ENCODE data around the gene PTOV1.

Gene PTOV1

DNA sequence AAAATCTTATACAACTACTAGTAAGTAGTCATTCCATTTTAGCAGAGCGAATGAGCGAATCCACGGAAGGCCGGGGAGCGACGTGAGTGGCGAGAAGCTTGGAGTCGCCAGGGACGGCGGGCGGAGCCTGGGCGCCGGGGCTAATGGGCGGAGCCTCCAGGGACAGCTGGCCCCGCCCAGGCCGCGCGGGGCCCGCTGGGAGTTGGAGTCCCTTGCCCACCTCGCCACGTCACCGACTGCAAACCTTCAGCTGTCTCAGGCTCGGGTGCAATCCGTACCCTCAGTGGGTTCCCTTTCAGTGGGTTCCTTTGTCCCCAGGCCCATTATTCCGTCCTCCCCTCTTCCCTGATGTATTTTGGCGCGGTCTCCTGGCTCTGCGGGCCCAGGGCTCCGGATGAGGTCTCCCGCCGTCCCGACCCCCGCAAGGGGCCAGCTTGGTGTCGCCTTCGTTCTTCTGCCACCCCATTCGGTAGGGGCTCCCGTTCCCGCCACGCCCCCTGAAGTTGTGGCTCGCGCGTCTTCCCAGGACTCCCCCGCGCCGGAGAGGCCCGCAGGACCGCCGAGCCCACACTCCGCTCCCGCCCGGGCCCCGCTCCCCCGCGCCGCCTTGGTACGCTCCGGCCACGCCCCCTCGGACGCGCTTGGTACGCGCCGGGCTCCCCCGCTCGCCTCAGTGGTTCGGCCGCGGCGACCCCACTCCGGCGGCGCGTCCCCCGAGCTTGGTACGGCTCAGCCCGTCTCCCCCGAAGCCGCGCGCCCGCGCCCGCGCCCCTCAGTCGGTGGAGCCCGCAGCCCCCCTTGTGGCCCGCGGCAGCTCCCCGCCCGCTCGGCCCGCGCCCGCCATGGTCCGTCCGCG, at the start of gene PTOV1:
Gene PTOV1 (plus strand): TSS at position 673 of the 856 bp plus-strand sequence.
- peak; percentile 88 to 90 for DNase-seq

DNA sequence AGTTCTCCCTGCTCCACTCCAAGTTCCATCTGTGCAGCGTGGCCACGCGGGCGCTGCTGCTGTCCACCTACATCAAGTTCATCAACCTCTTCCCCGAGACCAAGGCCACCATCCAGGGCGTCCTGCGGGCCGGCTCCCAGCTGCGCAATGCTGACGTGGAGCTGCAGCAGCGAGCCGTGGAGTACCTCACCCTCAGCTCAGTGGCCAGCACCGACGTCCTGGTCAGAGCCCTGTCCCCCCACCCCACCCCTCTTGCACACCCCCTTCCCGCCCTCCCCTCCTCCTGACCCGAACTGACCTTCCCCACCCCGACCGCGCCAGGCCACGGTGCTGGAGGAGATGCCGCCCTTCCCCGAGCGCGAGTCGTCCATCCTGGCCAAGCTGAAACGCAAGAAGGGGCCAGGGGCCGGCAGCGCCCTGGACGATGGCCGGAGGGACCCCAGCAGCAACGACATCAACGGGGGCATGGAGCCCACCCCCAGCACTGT, 49.5 kb upstream of the PTOV1 start:
- no peak for DNase-seq

DNA sequence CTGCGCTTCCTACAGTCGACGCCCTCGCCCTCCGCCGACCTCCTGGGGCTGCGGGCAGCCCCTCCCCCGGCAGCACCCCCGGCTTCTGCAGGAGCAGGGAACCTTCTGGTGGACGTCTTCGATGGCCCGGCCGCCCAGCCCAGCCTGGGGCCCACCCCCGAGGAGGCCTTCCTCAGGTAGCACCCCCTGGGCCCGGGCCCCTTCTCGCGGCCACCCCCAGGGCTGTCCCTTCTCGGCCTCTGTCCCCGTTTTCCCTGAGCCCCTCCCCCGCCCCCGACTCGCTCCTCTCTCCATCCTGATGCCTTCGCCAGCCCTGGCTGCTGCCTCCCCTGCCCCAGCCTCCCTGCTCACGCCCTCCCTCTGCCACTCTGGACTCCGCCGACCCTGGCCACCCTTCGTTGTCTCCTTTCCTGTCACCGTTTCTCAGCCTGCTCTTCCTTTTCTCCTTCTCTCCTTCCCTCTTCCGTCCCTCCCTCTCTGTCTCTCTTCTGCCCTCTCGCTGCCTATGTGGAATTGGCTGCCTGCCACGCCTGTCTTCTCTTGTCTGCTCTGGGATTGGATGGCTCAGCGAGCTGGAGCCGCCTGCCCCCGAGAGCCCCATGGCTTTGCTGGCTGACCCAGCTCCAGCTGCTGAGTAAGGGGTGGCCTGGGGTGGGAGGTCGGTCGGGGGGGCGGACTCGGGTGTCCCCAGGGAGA, 48.8 kb upstream of the PTOV1 start:
- peak; percentile 60 to 82 for DNase-seq

DNA sequence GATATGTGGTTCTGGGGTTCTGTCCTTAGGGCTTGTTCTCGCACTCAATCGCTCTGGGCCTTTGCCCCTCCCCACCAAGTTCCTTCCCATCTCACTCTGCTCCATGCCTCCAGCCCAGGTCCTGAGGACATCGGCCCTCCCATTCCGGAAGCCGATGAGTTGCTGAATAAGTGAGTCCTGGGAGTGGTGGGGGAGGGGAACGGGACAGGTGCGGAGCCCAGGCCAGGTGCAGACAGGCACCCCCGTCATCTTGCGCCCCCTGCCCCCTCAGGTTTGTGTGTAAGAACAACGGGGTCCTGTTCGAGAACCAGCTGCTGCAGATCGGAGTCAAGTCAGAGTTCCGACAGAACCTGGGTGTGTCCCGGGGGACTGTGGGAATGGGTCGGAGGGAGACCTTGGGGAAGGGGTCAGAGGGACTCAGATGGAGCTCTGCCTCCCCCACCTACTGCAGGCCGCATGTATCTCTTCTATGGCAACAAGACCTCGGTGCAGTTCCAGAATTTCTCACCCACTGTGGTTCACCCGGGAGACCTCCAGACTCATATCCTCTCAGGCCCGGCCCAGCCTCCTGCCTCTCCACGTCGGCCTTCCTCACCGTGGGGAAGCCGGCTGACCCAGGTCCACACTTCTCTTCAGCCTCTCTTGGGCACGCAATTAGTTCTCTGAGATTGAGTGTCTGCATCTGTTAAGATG, 48.0 kb upstream of the PTOV1 start:
- DNase-seq = peak in 1 of 2 experiments; percentile 10

GRCh38 chr19:49803529-49803856, 47.5 kb upstream of the PTOV1 start:
- DNase-seq = no peak

GRCh38 chr19:49805822-49806619, 44.9 kb upstream of the PTOV1 start:
- DNase-seq = no peak

DNA sequence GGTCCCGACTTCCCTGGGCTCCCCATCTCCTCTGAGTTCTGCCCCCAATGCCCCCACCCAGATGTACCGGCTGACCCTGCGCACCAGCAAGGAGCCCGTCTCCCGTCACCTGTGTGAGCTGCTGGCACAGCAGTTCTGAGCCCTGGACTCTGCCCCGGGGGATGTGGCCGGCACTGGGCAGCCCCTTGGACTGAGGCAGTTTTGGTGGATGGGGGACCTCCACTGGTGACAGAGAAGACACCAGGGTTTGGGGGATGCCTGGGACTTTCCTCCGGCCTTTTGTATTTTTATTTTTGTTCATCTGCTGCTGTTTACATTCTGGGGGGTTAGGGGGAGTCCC, 44.4 kb upstream of the PTOV1 start:
- no peak for DNase-seq

DNA sequence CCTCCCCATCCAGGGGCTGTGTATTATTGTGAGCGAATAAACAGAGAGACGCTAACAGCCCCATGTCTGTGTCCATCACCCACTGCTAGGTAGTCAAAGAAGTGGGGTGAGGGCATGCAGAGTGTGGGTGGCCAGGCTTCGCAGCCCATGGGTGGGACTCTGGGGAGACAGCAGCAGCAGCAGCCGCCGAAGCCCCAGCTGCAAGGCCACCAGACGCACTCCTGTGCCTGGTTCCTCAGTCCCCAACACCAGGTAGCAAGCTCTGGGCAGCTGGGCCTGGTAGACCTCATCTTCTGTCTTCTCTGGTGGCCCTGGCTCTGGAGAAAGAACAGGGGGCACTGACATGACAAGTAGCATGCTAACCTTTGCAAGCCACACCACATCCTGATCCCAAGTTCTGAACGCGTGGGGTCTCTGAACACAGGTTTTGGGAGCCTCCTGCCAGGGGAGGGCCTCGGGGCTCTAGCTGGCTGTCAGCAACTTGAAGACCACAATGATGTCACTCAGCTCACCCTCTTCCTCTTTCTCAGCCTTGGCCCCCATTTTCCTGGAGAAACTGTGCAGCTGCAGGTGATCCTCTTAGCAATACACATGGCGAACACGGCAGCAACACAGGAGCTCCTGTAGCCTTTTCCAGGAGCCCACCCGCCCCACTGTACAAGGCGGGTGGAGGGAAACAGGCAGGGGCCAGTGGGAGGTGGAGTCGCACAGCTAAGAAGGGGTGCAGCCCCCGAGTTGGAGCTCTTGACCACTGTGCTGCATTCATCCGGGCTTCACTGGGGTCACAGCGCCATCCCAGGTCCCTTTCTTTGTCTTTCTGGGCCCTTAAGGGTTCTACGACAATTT, 43.7 kb upstream of the PTOV1 start:
- no peak for DNase-seq

GRCh38 chr19:49807904-49808675, 42.9 kb upstream of the PTOV1 start:
- DNase-seq = no peak

DNA sequence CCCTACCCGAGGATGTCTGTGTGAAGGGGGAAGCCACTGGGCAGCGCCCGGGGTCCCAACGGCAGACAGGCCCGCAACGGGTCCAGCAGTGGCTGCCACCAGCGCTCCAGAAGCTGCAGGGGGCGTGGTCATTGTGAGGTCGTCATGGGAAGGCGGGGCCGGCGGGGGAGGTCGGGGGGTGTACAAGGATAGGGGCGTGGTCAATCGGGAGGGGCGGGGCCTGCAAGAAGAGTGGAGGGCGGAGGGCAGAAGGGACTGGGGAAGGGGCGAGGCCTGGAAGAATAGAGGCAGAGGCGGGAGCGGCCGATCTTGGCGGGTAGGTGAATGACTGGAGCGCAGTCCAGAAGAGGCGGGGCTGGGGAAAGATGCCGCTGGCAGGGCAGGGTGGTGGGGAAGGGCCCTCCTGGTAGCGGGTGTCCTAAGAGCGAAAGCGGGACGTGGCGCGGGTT, 42.2 kb upstream of the PTOV1 start:
- peak; percentile 57 to 78 for DNase-seq

DNA sequence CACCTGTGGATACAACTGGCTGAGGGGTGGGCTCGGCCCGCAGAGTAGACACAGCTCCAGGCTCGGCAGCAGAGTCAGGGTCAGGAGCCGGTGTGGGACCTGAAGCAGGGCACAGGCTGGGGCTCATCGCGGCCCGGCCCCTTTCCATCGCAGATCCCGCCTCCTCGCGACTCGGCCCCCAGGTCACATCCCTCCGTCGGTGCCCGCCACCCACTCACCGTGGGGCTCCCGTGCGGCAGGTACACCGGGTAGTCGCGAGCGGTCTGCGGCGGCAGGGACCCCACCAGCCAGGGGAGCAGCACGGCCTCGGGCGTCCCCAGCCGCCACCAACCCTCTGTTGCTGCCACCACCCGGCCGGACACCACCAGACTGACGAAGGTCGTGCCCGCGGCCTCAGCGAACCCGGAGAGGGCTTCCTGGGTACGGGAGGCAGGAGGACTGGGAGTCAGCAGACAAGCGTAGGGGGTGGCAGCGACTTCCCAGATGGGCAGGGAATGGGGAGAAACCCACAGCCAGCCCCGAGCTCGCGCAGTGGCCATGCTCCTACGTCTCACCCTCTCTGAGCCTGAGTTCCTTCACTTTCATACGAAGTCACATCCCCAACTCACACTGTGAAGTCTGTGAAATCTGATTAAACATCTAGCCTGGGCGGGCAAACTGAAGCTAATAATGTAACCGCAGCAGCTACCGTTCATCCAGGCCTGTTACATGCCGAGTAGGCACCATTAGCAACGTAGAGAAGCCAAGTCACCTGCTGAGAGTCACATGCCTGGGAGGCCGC, 41.6 kb upstream of the PTOV1 start:
- peak; percentile 2 to 41 for DNase-seq

- no peak for DNase-seq
These were observed 41.0 kb upstream of the PTOV1 start for GRCh38 chr19:49809941-49810389.

- no peak for DNase-seq
These were observed 39.6 kb upstream of the PTOV1 start for GRCh38 chr19:49811328-49811727.

DNA sequence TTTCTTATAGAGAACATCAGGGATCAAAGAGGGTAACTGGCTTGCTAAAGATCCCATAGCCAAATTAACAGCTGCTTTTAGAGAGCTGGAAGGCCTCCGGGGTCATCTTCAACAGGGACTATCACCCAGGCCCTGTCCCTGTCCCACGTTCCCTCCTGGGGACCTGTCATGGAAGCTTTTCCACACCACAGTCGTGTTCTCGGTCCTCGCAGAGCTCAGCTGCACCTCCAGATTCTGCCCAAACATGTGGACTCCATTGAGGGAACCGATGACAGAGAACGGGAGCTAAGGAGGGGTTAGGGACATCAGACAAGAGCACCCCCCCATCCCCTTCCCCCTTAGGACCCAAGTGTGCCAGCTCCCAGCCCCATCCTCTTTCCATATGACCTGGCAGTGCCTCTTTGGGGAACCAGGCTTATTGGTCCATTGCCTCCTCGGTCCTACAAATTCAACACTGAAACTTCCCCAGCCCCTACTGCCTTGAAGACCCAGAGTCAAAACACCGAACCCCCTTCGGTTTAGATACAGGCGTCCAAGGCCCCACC, 38.4 kb upstream of the PTOV1 start:
- DNase-seq = no peak

DNA sequence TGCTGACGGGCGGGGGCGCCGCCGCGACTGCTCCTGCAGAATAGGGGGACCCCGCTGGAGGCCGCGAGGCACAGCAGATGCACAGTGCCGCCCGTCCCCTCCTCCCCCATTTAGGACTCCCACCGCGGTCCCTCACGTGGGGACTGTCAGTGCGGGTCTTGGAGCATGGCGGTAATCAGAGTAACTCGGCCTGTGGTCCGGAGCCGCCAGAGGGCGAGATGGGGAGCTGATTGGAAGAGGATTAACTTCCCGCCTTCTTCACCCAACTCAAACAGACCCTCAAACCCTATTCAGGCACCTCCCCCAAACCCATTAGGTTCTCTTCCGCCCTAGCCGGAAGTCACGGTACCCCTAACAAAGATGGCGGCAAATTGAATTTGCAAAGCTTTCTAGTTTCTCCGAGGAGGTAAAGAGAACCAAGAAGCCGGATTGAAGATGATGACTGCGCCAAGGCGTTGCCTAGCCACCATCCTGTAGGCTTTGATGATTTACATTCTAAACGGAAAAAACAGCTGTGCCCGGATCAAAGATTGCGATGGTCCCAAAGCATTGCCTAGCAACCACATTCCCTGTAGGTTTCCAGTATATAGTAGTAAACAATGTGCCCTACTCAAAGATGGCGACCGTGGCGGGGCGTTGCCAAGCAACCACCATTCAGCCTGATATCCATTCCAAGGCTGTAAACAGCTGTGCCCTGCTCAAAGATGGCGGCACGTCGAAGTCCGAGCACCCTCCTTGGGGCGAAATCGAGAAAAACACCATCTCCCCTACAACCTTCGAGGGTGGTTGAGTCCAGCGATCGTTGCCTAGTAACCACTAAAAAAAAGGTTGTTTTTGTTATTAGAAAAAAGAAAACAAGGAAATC, 37.7 kb upstream of the PTOV1 start, which contains the start of gene FUZ:
Gene FUZ (minus strand): TSS at position 296 of the 865 bp plus-strand sequence. CDS start 186 bp downstream, at position 110.
- DNase-seq = peak; percentile 96 to 99

GRCh38 chr19:49814010-49814409, 36.9 kb upstream of the PTOV1 start:
- no peak for DNase-seq

DNA sequence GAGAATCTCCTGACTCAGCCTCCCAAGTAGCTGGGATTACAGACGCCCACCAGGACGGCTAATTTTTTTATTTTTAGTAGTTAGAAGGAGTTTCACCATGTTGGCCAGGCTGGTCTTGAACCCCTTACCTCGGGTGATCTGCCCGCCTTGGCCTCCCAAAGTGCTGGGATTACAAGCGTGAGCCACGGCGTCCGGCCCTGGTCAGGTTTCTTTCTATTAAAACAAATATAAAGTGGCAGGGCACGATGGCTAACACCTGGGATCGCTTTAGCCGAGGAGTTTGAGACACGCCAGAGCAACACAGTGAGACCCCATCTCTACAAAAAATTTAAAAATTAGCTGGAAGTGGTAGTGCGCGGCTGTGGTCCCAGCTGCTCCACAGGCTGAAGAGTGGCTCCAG, 34.4 kb upstream of the PTOV1 start:
- no peak for DNase-seq

DNA sequence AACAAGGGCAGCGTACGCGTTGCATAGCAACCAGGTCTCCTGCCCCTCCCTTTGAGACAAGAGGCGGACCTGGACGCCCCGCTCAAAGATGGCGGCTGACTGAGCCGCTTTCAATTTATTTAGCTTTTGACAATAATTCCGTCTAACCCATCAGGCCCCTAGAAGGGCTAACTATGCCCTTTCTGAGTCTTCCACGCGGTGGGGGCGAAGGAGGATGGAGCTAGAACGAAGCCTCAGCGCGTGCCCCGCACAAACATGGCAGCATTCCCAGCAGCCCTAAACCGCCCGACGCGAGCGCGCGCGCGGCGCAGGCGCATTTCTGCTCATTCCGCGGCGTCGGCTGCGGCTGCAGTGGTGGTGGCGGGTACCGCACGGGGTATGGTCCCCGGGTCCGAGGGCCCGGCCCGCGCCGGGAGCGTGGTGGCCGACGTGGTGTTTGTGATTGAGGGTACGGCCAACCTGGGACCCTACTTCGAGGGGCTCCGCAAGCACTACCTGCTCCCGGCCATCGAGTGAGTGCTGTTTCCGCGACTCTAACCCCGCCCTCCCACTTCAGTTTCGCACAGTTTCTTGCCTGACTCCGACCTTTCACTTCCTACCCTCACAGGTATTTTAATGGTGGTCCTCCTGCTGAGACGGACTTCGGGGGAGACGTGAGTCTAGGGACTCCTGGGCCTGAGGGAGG, 32.9 kb upstream of the PTOV1 start, which contains the start of gene MED25:
Gene MED25 (plus strand): TSS at position 326 of the 685 bp plus-strand sequence. CDS start 53 bp downstream, at position 379.
- DNase-seq = peak; percentile 81 to 84

All from NCI-H2081 (cell line).